ENCODE results near the gene ZSCAN31. TPM values are rescaled to one million over a fixed set of nuclear protein-coding genes. Genes with fewer than 3 reads are reported as not detected.
"Not testable (repeated sequence)": the region's sequence is repeated elsewhere in the genome, so short reads cannot be mapped to it uniquely, and the experiment has no call there.

ZSCAN31 gene
- total and polyA plus RNA-seq, 7 donors, result 3.6 to 41.7 (median 22.8) TPM

DNA sequence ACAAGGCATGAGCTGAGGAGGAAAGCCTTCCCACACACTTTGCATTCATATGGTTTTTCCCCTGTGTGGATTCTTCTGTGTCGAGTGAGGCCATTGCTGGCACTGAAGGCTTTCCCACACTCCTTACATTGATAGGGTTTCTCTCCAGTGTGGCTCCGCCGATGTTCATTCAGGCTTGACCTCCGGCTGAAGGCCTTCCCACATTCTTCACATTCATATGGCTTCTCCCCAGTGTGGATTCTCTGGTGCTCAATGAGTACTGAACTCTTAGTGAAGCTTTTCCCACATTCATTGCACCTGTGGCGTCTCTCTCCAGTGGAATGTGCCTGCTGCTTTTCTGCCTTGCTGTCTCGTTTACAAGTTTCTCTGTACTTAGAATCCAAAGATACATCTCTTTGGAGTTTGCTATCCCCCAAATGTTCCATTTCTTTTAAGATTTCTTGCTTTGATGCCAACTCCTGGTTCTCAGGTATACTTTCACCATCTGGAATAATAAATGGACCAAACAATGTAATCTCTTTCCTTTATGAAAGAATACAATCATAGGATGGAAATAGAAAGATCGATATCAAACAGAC, 9.5 kb downstream of the ZSCAN31 start:
- intact Hi-C loops (cut with DNase I), result no loop called here
- no peaks in the 10 kb centered on the region for H3K4me1 ChIP-seq
- H3K27ac ChIP-seq, result no peak overlapping the region
- WGBS, 2 donors, result 97% methylated on average over 7 of the region's 7 CpGs
- DNase-seq, result no peak
- H3K27me3 ChIP-seq, result no peaks in the 10 kb centered on the region
- H3K4me3 ChIP-seq, result no peak overlapping the region
- peaks cover 7 to 27% (median 17%) of the 10 kb centered on the region in 4 donors for H3K9me3 ChIP-seq
- peaks cover 25 to 65% (median 43%) of the 10 kb centered on the region in 4 donors for H3K36me3 ChIP-seq
- TF ChIP-seq POLR2AphosphoS5 (IDR thresholded peaks at IDR 0.05) (no peak), EP300 (IDR thresholded peaks at IDR 0.05) (no peak), POLR2A (IDR thresholded peaks at IDR 0.05) (no peak)
- TF ChIP-seq, protein P1, sequence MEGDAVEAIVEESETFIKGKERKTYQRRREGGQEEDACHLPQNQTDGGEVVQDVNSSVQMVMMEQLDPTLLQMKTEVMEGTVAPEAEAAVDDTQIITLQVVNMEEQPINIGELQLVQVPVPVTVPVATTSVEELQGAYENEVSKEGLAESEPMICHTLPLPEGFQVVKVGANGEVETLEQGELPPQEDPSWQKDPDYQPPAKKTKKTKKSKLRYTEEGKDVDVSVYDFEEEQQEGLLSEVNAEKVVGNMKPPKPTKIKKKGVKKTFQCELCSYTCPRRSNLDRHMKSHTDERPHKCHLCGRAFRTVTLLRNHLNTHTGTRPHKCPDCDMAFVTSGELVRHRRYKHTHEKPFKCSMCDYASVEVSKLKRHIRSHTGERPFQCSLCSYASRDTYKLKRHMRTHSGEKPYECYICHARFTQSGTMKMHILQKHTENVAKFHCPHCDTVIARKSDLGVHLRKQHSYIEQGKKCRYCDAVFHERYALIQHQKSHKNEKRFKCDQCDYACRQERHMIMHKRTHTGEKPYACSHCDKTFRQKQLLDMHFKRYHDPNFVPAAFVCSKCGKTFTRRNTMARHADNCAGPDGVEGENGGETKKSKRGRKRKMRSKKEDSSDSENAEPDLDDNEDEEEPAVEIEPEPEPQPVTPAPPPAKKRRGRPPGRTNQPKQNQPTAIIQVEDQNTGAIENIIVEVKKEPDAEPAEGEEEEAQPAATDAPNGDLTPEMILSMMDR (IDR thresholded peaks at IDR 0.05), result no peak

DNA sequence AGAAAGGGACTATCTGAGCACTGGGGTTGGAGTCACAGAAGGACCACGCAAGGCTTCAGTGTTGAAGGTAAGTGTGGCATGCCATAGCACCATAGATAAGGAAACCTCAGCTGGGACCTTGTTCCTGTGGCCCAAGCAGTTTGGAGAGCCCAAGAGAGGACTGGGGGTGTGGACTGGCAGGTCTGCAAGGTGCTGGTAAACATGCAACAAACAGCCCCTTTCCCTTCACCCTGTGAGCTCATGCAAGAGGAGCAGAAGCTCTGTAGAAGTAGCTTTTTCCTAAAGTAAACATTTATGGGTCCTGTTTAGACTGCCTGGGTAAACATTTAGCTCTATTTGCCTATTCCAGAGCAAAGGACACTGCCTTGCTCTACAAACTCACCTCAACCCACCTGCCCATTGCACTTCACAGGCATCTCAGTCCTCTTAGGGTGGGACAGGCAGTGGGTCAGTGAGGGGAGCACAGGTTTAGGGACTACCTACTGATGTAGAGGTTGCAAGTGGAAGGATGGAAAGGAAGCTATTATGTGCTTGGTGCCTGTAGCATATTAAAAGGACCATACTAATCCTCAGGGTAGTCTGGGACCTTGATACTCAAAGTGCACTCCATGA, 12.0 kb downstream of the ZSCAN31 start:
- Histone ChIP-seq H3K4me1 (no peaks in the 10 kb centered on the region), H3K27ac (no peak overlapping the region), H3K4me3 (no peak overlapping the region), H3K27me3 (no peaks in the 10 kb centered on the region), H3K9me3 (peaks cover 7 to 25% (median 17%) of the 10 kb centered on the region in 4 donors), H3K36me3 (peaks cover 25 to 61% (median 38%) of the 10 kb centered on the region in 4 donors)
- DNase-seq, result no peak
- TF ChIP-seq POLR2A (IDR thresholded peaks at IDR 0.05) (no peak), POLR2AphosphoS5 (IDR thresholded peaks at IDR 0.05) (no peak), EP300 (IDR thresholded peaks at IDR 0.05) (no peak)
- TF ChIP-seq, protein P1 (IDR thresholded peaks at IDR 0.05), result no peak
- 99 to 100% methylated on average over 1 of the region's 1 CpG for WGBS, 2 donors
- intact Hi-C loops (cut with DNase I), result no loop called here

DNA sequence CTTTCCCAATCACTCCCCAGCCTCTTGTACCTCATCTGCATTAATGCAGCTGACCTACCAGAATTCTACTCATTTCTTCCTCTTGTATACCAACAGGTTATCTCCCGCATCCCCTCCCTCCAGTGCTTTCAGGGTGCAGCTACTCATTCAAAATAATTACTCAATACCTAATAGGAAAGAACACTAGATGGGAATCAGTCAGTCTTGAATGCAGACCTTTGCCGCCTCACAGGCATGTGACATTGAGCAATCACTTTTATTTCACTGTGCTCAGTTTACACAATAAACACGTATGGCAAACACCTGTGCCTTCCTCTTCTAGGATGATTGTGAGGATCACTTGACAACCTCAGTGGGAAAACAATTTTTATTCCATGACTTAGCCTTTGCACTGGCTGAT, 13.3 kb downstream of the ZSCAN31 start:
- H3K27ac ChIP-seq, result no peak overlapping the region
- peaks cover 25 to 50% (median 35%) of the 10 kb centered on the region in 4 donors for H3K36me3 ChIP-seq
- TF ChIP-seq POLR2AphosphoS5 (IDR thresholded peaks at IDR 0.05), result no peak
- TF ChIP-seq, protein P1 (IDR thresholded peaks at IDR 0.05), result no peak
- DNase-seq, result no peak
- intact Hi-C loops (cut with DNase I), result no loop called here
- WGBS, 2 donors, result 85 to 88% methylated on average over 3 of the region's 3 CpGs
- no peak overlapping the region for H3K4me3 ChIP-seq
- H3K27me3 ChIP-seq, result no peaks in the 10 kb centered on the region
- peaks cover 7 to 22% (median 17%) of the 10 kb centered on the region in 4 donors for H3K9me3 ChIP-seq
- H3K4me1 ChIP-seq, result no peaks in the 10 kb centered on the region

DNA sequence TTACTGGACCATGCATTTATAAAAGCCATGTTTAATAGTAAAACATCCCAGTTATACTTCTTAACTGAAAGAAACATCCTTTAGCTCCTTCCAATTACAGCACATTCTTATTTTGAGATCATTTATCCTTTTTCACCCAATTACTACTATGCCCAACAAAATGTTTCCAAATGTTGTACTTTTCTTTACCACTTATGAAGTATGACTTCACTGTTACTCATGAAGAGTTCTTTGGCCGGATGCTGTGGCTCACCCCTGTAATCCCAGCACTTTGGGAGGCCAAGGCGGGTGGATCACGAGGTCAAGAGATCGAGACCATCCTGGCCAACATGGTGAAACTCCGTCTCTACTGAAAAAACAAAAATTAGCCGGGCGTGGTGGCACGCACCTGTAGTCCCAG, 18.1 kb downstream of the ZSCAN31 start:
- intact Hi-C loops (cut with DNase I), result not testable (repeated sequence)

DNA sequence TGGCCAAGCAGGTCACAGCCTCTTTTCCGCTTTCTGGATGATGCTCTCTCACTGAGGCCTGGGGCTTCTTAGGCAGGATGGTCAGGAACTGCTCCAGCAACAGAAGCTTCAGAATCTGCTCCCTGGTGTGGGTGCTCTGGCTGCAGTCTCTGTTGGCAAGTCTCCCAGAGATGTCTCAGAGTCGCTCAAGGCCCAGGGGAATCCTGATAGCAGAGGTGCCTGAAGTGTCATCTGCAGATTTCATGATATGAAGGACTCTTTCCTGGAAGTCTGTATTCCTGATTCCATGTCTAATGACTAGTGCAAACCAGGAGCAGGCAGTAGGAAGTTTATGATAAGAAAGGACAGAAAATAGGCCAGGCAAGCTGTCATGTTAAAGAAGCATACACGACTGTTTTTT, 20.3 kb downstream of the ZSCAN31 start:
- no peak overlapping the region for H3K27ac ChIP-seq
- TF ChIP-seq, protein P1 (IDR thresholded peaks at IDR 0.05), result no peak
- no peak for TF ChIP-seq EP300 (IDR thresholded peaks at IDR 0.05)
- H3K4me1 ChIP-seq, result no peaks in the 10 kb centered on the region
- peaks cover 0 to 6% (median 3%) of the 10 kb centered on the region in 4 donors for H3K36me3 ChIP-seq
- H3K4me3 ChIP-seq, result no peak overlapping the region
- no peaks in the 10 kb centered on the region for H3K9me3 ChIP-seq
- DNase-seq, result no peak
- intact Hi-C loops (cut with DNase I), result no loop called here
- 85 to 87% methylated on average over 3 of the region's 3 CpGs for WGBS, 2 donors
- H3K27me3 ChIP-seq, result no peaks in the 10 kb centered on the region

More for the DNA sequence above, 18.1 kb downstream of the ZSCAN31 start:
- not testable (repeated sequence) for H3K4me3 ChIP-seq, DNase-seq, H3K9me3 ChIP-seq, H3K36me3 ChIP-seq, H3K27me3 ChIP-seq, H3K4me1 ChIP-seq, H3K27ac ChIP-seq
- WGBS, 2 donors, result 95 to 96% methylated on average over 8 of the region's 8 CpGs
